Memory B cell (primary cell): ENCODE data around the gene TTLL11.

ENCODE experiments used
- ATAC-seq: fragments of 150-1000 bp; cut with Tn5 transposase; 2 replicates; pipeline ENCODE4 v1.10.0; 2021; ENCODE audit warnings: low read depth, mild to moderate bottlenecking, moderate library complexity
- DNase-seq, 2 donors: peaks; one replicate each; pipeline ENCODE4 v3.0.0; 2022; ENCODE audit warnings: low spot score in 2 of 2
- H3K27ac Mint-ChIP-seq: one replicate; pipeline ENCODE4 v1.8.0; 2022; ENCODE audit warnings: mild to moderate bottlenecking, moderate library complexity, mixed read lengths
- H3K27me3 Mint-ChIP-seq: one replicate; pipeline ENCODE4 v1.8.0; 2022; ENCODE audit warnings: mixed read lengths
- H3K36me3 Mint-ChIP-seq: one replicate; pipeline ENCODE4 v1.8.0; 2022; ENCODE audit warnings: mild to moderate bottlenecking, mixed read lengths
- H3K4me1 Mint-ChIP-seq: one replicate; pipeline ENCODE4 v1.8.0; 2022; ENCODE audit warnings: mixed read lengths
- H3K4me3 Mint-ChIP-seq: one replicate; pipeline ENCODE4 v1.8.0; 2022; ENCODE audit warnings: mild to moderate bottlenecking, moderate library complexity, mixed read lengths
- H3K9me3 Mint-ChIP-seq: one replicate; pipeline ENCODE4 v1.8.0; 2022; ENCODE audit warnings: mixed read lengths

Gene TTLL11

GRCh38 chr9:121840838-121841760 lies 252.0 kb downstream of the TTLL11 start:
- Mint-ChIP-seq H3K4me3 (no peak overlapping the region), H3K4me1 (no peaks in the 10 kb centered on the region), H3K36me3 (peaks cover 7% of the 10 kb centered on the region), H3K27ac (no peak overlapping the region), H3K27me3 (peaks cover 4% of the 10 kb centered on the region), H3K9me3 (peaks cover 9% of the 10 kb centered on the region)
- DNase-seq (no peak), ATAC-seq (peak; percentile 14)

DNA sequence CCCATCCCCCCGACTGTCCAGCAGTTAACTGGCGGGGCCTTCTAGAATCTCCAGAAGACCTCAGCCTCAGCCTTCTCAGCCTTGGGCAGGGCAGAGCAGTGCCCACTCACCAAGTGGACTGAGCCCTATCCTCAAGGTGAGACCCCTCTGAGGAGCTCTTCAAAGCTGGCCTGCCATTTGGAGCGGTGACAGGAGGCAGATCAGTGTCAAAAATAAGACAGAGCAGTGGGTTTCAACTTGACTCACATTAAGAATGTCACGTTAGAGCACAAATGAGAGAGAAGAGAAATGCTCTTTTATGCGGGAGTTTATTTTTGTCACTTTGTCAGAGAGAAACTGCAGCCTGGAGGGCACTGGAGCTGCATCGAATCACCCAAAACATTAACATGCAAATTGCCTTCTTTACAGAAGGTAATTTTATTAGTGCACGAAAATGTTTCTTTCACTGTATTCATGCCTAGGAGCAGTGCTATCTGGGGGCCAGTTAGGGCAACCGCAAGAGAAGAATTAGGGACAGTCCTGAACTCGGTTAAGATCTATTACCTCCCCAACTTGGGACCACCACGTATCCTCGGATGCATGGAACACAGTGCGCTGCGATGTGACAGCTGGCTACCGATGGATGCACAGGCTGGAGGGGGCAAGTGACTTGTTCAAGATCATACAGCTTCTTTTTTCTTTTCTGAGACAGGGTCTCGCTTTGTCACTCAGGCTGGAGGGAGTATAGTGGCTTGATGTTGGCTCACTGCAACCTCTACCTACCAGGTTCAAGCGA lies 253.2 kb downstream of the TTLL11 start:
- no peak overlapping the region for H3K4me3 Mint-ChIP-seq
- peaks cover 4% of the 10 kb centered on the region for H3K27me3 Mint-ChIP-seq
- H3K9me3 Mint-ChIP-seq, result peaks cover 9% of the 10 kb centered on the region
- H3K4me1 Mint-ChIP-seq, result no peaks in the 10 kb centered on the region
- ATAC-seq (no peak), DNase-seq (no peak)
- no peak overlapping the region for H3K27ac Mint-ChIP-seq
- peaks cover 7% of the 10 kb centered on the region for H3K36me3 Mint-ChIP-seq

GRCh38 chr9:121838746-121839669 lies 254.1 kb downstream of the TTLL11 start:
- Mint-ChIP-seq H3K36me3 (peaks cover 3% of the 10 kb centered on the region), H3K4me1 (no peaks in the 10 kb centered on the region), H3K27ac (no peak overlapping the region), H3K9me3 (peaks cover under 1% of the 10 kb centered on the region), H3K4me3 (no peak overlapping the region), H3K27me3 (peaks cover 4% of the 10 kb centered on the region)
- no peak for ATAC-seq
- no peak for DNase-seq

DNA sequence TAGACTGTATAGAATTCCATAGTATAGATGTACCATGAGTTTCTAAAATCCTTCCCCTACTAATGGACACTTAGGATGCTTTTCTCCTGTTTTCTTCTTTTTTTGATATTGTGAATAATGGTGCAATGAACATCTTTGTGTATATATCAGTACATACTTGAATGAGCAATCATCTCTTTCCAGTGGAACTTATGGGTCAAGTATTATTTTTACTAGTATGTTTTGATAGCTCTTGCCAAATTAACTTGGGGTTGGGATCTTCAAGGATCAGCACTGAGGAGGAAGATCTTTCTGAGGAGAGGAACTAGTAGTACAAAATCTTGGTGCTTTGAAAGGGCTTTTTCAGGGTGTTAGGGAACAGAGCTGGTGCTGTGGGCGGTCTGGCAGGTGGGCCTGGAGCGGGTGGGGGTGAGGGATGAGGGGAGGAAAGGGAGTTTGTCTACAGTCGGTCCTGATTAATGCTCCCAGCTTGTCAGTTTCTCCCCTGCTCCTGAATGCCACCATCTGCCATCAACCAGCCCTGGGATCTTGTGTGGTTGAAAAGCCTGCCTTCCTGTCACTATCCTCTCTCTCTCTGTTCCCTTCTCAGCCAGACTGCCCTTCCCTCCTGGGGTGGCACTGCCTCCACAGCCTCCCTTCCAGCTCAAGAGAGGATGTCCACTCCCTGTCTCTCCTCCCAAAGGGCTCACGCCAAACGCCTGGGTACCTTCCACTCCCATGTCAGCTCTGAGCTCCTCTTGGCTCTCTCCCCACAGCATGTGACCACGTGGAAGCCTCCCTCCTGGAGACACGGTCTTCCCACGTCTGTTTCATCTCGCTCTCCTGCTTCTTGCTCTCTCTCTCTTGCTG lies 255.8 kb downstream of the TTLL11 start:
- H3K27me3 Mint-ChIP-seq, result peaks cover 4% of the 10 kb centered on the region
- H3K4me3 Mint-ChIP-seq, result no peak overlapping the region
- no peak for DNase-seq
- no peaks in the 10 kb centered on the region for H3K9me3 Mint-ChIP-seq
- ATAC-seq, result no peak
- H3K4me1 Mint-ChIP-seq, result no peaks in the 10 kb centered on the region
- no peak overlapping the region for H3K27ac Mint-ChIP-seq
- peaks cover 3% of the 10 kb centered on the region for H3K36me3 Mint-ChIP-seq

- H3K9me3 Mint-ChIP-seq, result no peaks in the 10 kb centered on the region
- ATAC-seq (no peak), DNase-seq (no peak)
- H3K4me3 Mint-ChIP-seq, result no peak overlapping the region
- no peak overlapping the region for H3K27ac Mint-ChIP-seq
- peaks cover 4% of the 10 kb centered on the region for H3K27me3 Mint-ChIP-seq
- no peaks in the 10 kb centered on the region for H3K4me1 Mint-ChIP-seq
- peaks cover 3% of the 10 kb centered on the region for H3K36me3 Mint-ChIP-seq
These were observed 256.7 kb downstream of the TTLL11 start for GRCh38 chr9:121836366-121836885.

- Mint-ChIP-seq H3K27ac (no peak overlapping the region), H3K4me3 (no peak overlapping the region), H3K27me3 (peaks cover 1% of the 10 kb centered on the region), H3K9me3 (no peaks in the 10 kb centered on the region), H3K36me3 (peaks cover 1% of the 10 kb centered on the region), H3K4me1 (no peaks in the 10 kb centered on the region)
- DNase-seq (no peak), ATAC-seq (no peak)
These were observed 257.3 kb downstream of the TTLL11 start for GRCh38 chr9:121835587-121836365.

GRCh38 chr9:121833061-121833460 lies 260.0 kb downstream of the TTLL11 start:
- Mint-ChIP-seq H3K4me3 (no peak overlapping the region), H3K27me3 (no peaks in the 10 kb centered on the region), H3K4me1 (no peaks in the 10 kb centered on the region), H3K9me3 (no peaks in the 10 kb centered on the region), H3K27ac (no peak overlapping the region), H3K36me3 (no peaks in the 10 kb centered on the region)
- no peak for ATAC-seq
- no peak for DNase-seq

DNA sequence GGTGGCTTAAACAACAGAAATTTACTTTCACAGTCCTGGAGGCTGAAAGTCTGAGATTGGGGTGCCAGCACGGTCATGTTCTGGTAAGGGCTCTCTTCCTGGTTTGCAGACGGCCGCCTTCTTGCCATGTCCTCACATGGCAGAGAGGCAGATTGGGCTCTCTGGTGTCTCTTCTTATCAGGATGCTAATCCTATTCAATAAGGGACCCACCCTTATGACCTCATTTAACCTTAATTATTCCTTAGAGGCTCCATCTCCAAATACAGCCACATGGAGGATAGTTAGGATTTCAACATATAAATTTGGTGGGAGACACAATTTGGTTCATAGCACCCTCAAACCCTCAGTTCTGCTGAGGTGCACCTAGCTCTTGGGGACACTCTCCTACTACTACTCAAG lies 261.2 kb downstream of the TTLL11 start:
- no peak for ATAC-seq
- no peaks in the 10 kb centered on the region for H3K27me3 Mint-ChIP-seq
- H3K36me3 Mint-ChIP-seq, result no peaks in the 10 kb centered on the region
- H3K4me1 Mint-ChIP-seq, result no peaks in the 10 kb centered on the region
- H3K27ac Mint-ChIP-seq, result no peak overlapping the region
- no peak for DNase-seq
- H3K9me3 Mint-ChIP-seq, result no peaks in the 10 kb centered on the region
- H3K4me3 Mint-ChIP-seq, result no peak overlapping the region

GRCh38 chr9:121830441-121831140 lies 262.5 kb downstream of the TTLL11 start:
- DNase-seq (no peak), ATAC-seq (no peak)
- no peaks in the 10 kb centered on the region for H3K27me3 Mint-ChIP-seq
- H3K9me3 Mint-ChIP-seq, result no peaks in the 10 kb centered on the region
- H3K27ac Mint-ChIP-seq, result no peak overlapping the region
- H3K4me3 Mint-ChIP-seq, result no peak overlapping the region
- no peaks in the 10 kb centered on the region for H3K36me3 Mint-ChIP-seq
- H3K4me1 Mint-ChIP-seq, result no peaks in the 10 kb centered on the region

GRCh38 chr9:121827251-121827967 lies 265.7 kb downstream of the TTLL11 start:
- no peaks in the 10 kb centered on the region for H3K9me3 Mint-ChIP-seq
- no peak overlapping the region for H3K27ac Mint-ChIP-seq
- no peaks in the 10 kb centered on the region for H3K4me1 Mint-ChIP-seq
- no peak overlapping the region for H3K4me3 Mint-ChIP-seq
- no peaks in the 10 kb centered on the region for H3K27me3 Mint-ChIP-seq
- DNase-seq (no peak), ATAC-seq (no peak)
- H3K36me3 Mint-ChIP-seq, result no peaks in the 10 kb centered on the region

DNA sequence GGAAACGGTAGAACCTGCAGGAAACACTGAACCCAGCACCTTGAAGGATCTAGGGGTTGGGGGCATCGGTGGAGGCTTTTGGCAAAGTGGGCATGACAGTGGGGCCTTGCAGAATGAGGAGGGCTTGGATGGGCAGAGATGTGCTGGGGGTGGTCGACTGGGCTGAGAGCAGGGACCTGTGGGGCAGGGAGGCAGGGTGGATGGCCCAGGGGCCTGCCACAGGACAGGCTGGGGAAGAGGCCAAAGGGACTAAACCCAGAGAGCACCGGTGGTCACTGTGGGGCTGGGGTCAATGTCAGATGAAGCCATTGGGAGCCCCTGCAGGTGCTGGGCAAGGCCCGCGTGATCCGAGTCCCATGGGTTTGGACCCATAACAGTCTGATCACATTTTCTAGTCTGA lies 266.4 kb downstream of the TTLL11 start:
- DNase-seq, result no peak
- H3K27ac Mint-ChIP-seq, result no peak overlapping the region
- H3K36me3 Mint-ChIP-seq, result no peaks in the 10 kb centered on the region
- no peaks in the 10 kb centered on the region for H3K9me3 Mint-ChIP-seq
- H3K4me3 Mint-ChIP-seq, result no peak overlapping the region
- H3K4me1 Mint-ChIP-seq, result no peaks in the 10 kb centered on the region
- ATAC-seq, result no peak
- H3K27me3 Mint-ChIP-seq, result no peaks in the 10 kb centered on the region
